Mononuclear cell (primary cell): ENCODE data around the gene TXNIP. TPM values are rescaled to one million over a fixed set of nuclear protein-coding genes. Genes with fewer than 3 reads are reported as not detected.

Experiments
- H3K27me3 ChIP-seq: 2 replicates; pipeline ENCODE4 v1.6.0; 2011; ENCODE audit warnings: low read length, control low read depth; ENCODE audit not compliant: insufficient read depth
- H3K4me1 ChIP-seq: 2 replicates; pipeline ENCODE4 v1.5.1; 2011; ENCODE audit warnings: mild to moderate bottlenecking, low read length, control low read depth; ENCODE audit not compliant: insufficient read depth
- H3K4me3 ChIP-seq: 2 replicates; pipeline ENCODE4 v1.5.1; 2011; ENCODE audit warnings: mild to moderate bottlenecking, low read length, moderate library complexity
- H3K9me3 ChIP-seq: 2 replicates; pipeline ENCODE4 v1.5.1; 2011; ENCODE audit warnings: low read depth, mild to moderate bottlenecking, control low read depth, low read length
- total RNA-seq: library from RNA; depleted of rRNA; stranded (reverse); fragments of >200 nt; gene quantifications from one replicate; pipeline ENCODE4 v1.2.3, GENCODE V29; 2012

TXNIP gene
- total RNA-seq, 1 donor: 2,317 TPM

DNA sequence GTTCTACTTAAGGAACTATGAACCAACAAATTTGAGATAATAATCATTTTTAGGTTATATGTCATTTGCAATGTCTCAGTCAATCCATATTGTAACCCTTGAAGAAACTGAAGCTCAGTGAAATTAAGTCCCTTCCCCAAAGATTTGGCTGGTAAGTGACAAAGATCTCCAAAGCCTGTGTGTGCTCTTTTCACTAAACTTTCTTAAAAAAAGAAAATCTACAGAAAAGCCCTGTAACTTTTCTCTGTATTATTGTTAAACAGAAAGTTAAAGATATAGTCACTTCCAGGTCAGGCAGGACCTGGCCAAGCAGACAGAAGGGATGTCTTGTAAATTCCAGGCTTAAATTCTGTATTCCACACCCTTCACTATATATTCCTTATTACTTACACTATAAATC is 40.0 kb downstream of the TXNIP start:
- Histone ChIP-seq H3K4me3 (peak overlapping the region; percentile 75), H3K9me3 (no peaks in the 10 kb centered on the region), H3K4me1 (peaks cover 54% of the 10 kb centered on the region), H3K27me3 (no peaks in the 10 kb centered on the region)

DNA sequence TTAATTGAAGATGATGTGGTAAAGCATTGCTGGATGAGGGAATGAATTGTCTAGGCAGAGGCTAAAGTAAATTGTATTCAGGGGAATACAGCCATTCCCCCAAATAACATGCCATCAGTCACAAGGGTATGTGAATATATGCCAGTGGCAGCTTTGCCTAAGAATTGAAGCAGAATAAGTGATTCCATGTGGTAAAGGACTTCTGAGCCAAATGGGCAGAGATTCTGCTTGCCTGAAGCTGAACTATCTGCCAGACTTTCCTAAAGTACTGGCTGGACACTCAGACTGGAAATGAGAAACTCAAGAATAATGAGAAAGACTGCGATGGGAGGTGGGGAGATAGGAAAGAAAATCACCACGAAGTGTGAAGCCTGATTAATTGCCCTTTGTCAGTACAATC is 40.9 kb downstream of the TXNIP start:
- no peak overlapping the region for H3K4me3 ChIP-seq
- H3K9me3 ChIP-seq: no peaks in the 10 kb centered on the region
- H3K27me3 ChIP-seq: no peaks in the 10 kb centered on the region
- H3K4me1 ChIP-seq: peaks cover 54% of the 10 kb centered on the region

DNA sequence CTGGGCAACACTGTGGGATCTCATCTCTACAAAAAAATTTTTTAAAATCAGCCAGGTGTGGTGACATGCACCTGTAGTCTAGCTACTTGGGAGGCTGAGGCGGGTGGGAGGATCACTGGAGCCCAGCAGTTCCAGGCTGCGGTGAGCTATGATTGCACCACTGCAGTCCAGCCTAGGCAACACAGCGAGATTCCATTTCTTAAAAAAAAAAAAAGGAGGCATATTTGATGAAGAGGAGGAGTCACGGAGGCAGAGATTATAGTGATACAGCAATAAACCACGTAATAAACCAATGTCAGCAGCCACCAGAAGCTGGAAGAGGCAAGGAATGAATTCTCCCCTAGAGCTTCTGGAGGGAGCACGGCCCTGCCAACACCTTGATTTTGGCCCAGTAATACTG is 42.5 kb downstream of the TXNIP start:
- no peaks in the 10 kb centered on the region for H3K27me3 ChIP-seq
- no peak overlapping the region for H3K4me3 ChIP-seq
- H3K9me3 ChIP-seq: no peaks in the 10 kb centered on the region
- peaks cover 39% of the 10 kb centered on the region for H3K4me1 ChIP-seq

GRCh38 chr1:145952903-145953302 is 43.5 kb downstream of the TXNIP start:
- Histone ChIP-seq H3K4me3 (no peak overlapping the region), H3K27me3 (no peaks in the 10 kb centered on the region), H3K4me1 (peaks cover 30% of the 10 kb centered on the region), H3K9me3 (no peaks in the 10 kb centered on the region)

DNA sequence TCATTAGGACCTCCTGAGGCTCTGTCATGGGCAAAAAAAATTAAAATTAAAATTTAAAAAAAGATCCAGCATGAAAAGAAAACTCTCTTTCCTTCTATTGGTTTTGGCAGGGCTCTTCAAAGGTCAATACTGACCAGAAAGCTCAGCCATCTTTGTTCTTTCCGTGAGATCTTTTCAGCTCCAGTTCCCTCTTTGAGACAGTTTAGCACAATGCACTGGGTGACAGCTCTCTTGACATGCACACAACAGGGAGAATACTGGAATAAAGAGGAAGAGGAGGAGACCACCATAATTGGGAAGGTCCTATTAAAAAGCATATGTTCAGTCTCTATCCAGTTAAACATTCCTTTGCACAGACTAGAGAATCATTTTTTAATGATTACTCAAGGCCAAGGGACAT is 44.9 kb downstream of the TXNIP start:
- Histone ChIP-seq H3K4me1 (peaks cover 22% of the 10 kb centered on the region), H3K27me3 (no peaks in the 10 kb centered on the region), H3K4me3 (no peak overlapping the region), H3K9me3 (no peaks in the 10 kb centered on the region)

DNA sequence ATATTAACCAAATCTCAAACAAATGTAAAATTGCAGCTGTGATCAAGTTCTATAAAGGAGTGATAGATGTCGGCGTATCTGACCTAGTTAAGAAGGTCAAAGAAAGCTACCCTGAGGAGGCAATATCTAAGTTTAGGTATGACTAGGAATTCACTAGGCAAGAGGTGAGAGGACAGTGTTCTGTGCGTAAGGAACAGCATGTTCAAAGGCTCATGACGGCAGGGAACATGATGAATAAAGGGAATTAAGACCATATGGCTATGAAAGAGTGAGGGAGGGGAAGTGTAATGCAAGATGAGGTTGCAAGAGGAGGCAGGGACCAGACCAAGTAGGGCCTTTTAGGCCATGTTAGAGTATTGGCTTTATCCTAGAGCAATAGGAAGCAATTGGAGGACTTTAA is 47.2 kb downstream of the TXNIP start:
- H3K4me1 ChIP-seq: peaks cover 9% of the 10 kb centered on the region
- H3K4me3 ChIP-seq: no peak overlapping the region
- H3K9me3 ChIP-seq: no peaks in the 10 kb centered on the region
- H3K27me3 ChIP-seq: no peaks in the 10 kb centered on the region

GRCh38 chr1:145947551-145947950 is 48.8 kb downstream of the TXNIP start:
- no peaks in the 10 kb centered on the region for H3K9me3 ChIP-seq
- no peaks in the 10 kb centered on the region for H3K27me3 ChIP-seq
- peaks cover 9% of the 10 kb centered on the region for H3K4me1 ChIP-seq

DNA sequence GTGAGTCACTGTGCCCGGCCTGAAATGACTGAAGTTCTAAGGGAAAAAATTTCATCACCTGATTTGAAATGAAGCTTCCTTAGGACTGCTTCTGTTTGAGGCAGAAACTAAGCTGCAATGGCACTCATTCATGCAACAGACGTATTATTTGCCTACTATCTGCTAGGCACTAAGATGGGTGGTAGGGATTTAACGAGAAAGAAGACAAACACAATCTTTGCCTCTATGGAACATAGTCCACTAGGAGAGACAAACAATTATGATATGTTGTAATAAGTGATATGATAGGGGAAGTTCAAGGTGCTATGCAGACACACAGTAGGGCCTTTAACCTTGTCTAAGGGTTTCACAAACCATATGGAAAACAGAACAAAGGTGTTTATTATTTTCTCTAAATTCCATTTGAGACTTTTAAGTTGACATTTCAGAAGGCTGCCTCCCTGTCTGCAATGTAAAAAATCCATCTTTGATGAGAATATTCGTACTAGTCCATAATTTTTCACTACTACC is 49.8 kb downstream of the TXNIP start:
- H3K4me1 ChIP-seq: peaks cover 9% of the 10 kb centered on the region
- no peaks in the 10 kb centered on the region for H3K9me3 ChIP-seq
- no peaks in the 10 kb centered on the region for H3K27me3 ChIP-seq
- no peak overlapping the region for H3K4me3 ChIP-seq

More at GRCh38 chr1:145947551-145947950, 48.8 kb downstream of the TXNIP start:
- no peak overlapping the region for H3K4me3 ChIP-seq

GRCh38 chr1:145944532-145944931 is 51.8 kb downstream of the TXNIP start:
- H3K4me1 ChIP-seq: no peaks in the 10 kb centered on the region
- H3K4me3 ChIP-seq: no peak overlapping the region
- H3K9me3 ChIP-seq: no peaks in the 10 kb centered on the region
- H3K27me3 ChIP-seq: no peaks in the 10 kb centered on the region

GRCh38 chr1:145942871-145943270 is 53.5 kb downstream of the TXNIP start:
- Histone ChIP-seq H3K4me1 (no peaks in the 10 kb centered on the region), H3K4me3 (no peak overlapping the region), H3K9me3 (no peaks in the 10 kb centered on the region), H3K27me3 (no peaks in the 10 kb centered on the region)

Other genes starting within 250 kb of the TXNIP start
- gene RNF115, start 172.5 kb downstream of the TXNIP start, total RNA-seq: 16.4 TPM
- gene POLR3C, start 172.4 kb downstream of the TXNIP start, total RNA-seq: 29.9 TPM
- 1.2 TPM for gene NUDT17, start 150.9 kb downstream of the TXNIP start, total RNA-seq
- gene PIAS3, start 137.5 kb downstream of the TXNIP start, total RNA-seq: 8.0 TPM
- not detected for gene ANKRD35, start 110.7 kb downstream of the TXNIP start, total RNA-seq
- gene ITGA10, start 86.5 kb downstream of the TXNIP start, total RNA-seq: 0.21 TPM
- gene PEX11B, start 77.9 kb downstream of the TXNIP start, total RNA-seq: 6.1 TPM
- 98.2 TPM for gene RBM8A, start 69.1 kb downstream of the TXNIP start, total RNA-seq
- gene LIX1L, start 38.6 kb downstream of the TXNIP start, total RNA-seq: 15.1 TPM
- gene ANKRD34A, start 32.0 kb downstream of the TXNIP start, total RNA-seq: 0.42 TPM
- gene POLR3GL, start 31.9 kb downstream of the TXNIP start, total RNA-seq: 12.7 TPM
- not detected for gene HJV, start 25.2 kb upstream of the TXNIP start, total RNA-seq
- gene NBPF10, start 148.2 kb upstream of the TXNIP start, total RNA-seq: 3.3 TPM
- gene NOTCH2NLA, start 232.4 kb upstream of the TXNIP start, total RNA-seq: 35.2 TPM